Skeletal muscle tissue (tissue), 4 donors: ENCODE measurements around the gene LRRC49. TPM values are rescaled to one million over a fixed set of nuclear protein-coding genes. Genes with fewer than 3 reads are reported as not detected.
"Not testable (repeated sequence)": the region's sequence is repeated elsewhere in the genome, so short reads cannot be mapped to it uniquely, and the experiment has no call there.

Experiments used
- H3K27ac ChIP-seq: one replicate; pipeline ENCODE4 v1.7.0; 2013; ENCODE audit warnings: mild to moderate bottlenecking, low read depth, low read length, inconsistent platforms
- H3K27me3 ChIP-seq, 3 donors: one replicate each; pipeline ENCODE4 v1.7.0; 2013; ENCODE audit warnings: low read length in 3 of 3; ENCODE audit not compliant: control insufficient read depth in 3 of 3, insufficient read depth in 3 of 3
- H3K36me3 ChIP-seq, 3 donors: one replicate each; pipeline ENCODE4 v1.7.0; 2013; ENCODE audit warnings: low read length in 3 of 3; ENCODE audit not compliant: control insufficient read depth in 3 of 3, insufficient read depth in 3 of 3
- H3K4me1 ChIP-seq, 3 donors: one replicate each; pipeline ENCODE4 v1.7.0; 2013; ENCODE audit warnings: low read length in 3 of 3, mild to moderate bottlenecking in 3 of 3; ENCODE audit not compliant: control insufficient read depth in 3 of 3, insufficient read depth in 3 of 3
- H3K4me3 ChIP-seq, 3 donors: one replicate each; pipeline ENCODE4 v1.7.0; 2013; ENCODE audit warnings: low read length in 3 of 3
- H3K9ac ChIP-seq, 3 donors: one replicate each; pipeline ENCODE4 v1.7.0; 2013; ENCODE audit warnings: low read length in 3 of 3, mild to moderate bottlenecking in 3 of 3, moderate library complexity in 2 of 3, low read depth in 1 of 3
- H3K9me3 ChIP-seq, 3 donors: one replicate each; pipeline ENCODE4 v1.7.0; 2013; ENCODE audit warnings: low read length in 3 of 3; ENCODE audit not compliant: control insufficient read depth in 3 of 3
- total RNA-seq: library from RNA; depleted of rRNA; stranded (reverse); fragments of >200 nt; gene quantifications from one replicate; pipeline ENCODE4 v1.2.3, GENCODE V29; 2014
- donor health status: Osteomylitis.

The LRRC49 gene
- total RNA-seq, 1 donor from 2014 or later, result 11.0 TPM

DNA sequence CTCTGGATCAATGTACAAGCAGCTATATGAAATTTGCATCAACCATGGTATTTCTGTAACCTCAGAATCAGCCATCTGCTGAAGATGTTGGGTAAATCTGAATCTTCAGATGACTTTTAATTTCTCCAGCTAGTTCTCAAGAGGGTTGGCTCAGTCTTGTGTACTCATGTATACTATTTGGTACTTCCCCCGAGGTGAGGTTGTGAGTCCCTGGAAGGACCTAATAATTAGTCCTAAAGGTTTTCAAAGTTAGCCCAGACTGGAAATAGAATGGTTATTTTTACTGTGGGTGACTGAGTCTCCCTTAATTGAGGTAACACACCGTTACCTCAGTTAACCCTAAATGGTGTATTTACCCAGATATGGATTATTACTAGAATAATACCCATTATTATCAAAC, 118.4 kb downstream of the LRRC49 start:
- Histone ChIP-seq H3K4me3 (no peak overlapping the region), H3K9ac (no peak overlapping the region), H3K4me1 (no peaks in the 10 kb centered on the region), H3K27ac (no peak overlapping the region), H3K9me3 (no peaks in the 10 kb centered on the region), H3K36me3 (no peaks in the 10 kb centered on the region), H3K27me3 (no peaks in the 10 kb centered on the region)

DNA sequence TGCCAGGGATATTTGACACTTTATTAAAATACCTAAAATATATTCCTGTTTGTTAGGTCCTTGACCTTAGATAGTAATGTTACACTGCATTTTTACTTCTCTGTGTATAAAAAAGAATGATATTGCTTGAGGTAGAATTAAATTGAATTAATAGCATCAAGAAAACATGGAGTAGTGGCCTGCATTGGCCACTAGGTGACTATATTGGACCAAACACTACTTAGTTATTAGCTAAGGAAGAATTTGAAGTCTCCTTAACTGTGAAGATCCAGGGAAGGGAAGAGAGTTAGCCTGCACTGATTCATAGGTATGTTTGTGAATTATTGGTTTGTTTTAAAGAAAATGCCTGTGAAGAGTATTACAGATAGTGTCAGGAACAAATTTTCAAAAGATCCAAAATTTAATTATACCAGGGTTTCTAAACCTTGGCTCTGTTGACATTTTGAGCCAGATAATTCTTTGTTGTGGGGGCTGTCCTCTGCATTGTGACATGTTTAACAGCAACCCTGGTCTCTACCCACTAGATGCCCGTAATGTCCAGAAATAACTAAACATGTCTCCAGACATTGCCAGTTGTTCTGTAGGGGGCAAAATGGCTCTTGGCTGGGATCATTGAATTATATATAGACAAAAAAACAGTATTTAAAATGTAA, 119.0 kb downstream of the LRRC49 start:
- Histone ChIP-seq H3K27me3 (no peaks in the 10 kb centered on the region), H3K27ac (no peak overlapping the region), H3K9ac (no peak overlapping the region), H3K4me3 (no peak overlapping the region), H3K4me1 (no peaks in the 10 kb centered on the region), H3K36me3 (no peaks in the 10 kb centered on the region), H3K9me3 (no peaks in the 10 kb centered on the region)

DNA sequence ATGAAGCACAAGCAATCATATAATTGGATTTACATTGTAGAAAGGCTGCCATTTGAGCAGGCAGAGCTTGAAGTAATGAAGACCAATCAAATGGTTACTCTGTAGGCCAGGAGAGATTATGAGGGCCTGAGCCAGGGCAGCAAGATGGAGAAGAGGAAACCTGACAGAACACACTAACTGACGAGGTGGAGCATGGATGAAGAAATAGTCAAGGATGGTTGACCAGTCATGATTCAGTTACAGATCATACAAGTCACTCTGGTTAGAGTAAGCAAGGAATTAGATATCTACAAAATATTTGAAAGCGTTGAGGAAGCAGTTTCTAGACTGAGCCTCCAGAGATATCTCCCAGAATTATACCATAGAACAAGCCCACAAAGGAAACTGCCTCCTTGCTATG, 120.8 kb downstream of the LRRC49 start:
- Histone ChIP-seq H3K9ac (no peak overlapping the region), H3K4me1 (no peaks in the 10 kb centered on the region), H3K27ac (no peak overlapping the region), H3K36me3 (no peaks in the 10 kb centered on the region), H3K27me3 (no peaks in the 10 kb centered on the region), H3K9me3 (no peaks in the 10 kb centered on the region), H3K4me3 (no peak overlapping the region)

DNA sequence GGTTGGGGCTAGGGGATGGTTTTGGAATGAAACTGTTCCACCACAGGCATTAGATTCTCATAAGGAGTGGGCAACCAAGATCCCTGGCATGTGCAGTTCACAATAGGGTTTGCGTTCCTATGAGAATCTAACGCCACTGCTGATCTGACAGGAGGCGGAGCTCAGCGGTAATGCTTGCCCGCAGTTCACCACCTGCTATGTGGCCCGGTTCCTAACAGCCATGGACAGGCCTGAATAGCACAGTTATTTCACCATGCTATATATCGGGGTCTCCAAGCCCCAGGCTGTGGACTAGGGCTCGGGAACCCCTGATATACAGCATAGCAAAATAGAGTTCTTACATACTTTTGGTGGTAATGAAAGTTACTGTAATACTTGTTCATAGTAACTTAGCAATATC, 122.7 kb downstream of the LRRC49 start:
- H3K27ac ChIP-seq, result no peak overlapping the region
- H3K9me3 ChIP-seq, result no peaks in the 10 kb centered on the region
- H3K27me3 ChIP-seq, result no peaks in the 10 kb centered on the region
- H3K36me3 ChIP-seq, result no peaks in the 10 kb centered on the region
- H3K4me3 ChIP-seq, result no peak overlapping the region
- no peak overlapping the region for H3K9ac ChIP-seq
- no peaks in the 10 kb centered on the region for H3K4me1 ChIP-seq

DNA sequence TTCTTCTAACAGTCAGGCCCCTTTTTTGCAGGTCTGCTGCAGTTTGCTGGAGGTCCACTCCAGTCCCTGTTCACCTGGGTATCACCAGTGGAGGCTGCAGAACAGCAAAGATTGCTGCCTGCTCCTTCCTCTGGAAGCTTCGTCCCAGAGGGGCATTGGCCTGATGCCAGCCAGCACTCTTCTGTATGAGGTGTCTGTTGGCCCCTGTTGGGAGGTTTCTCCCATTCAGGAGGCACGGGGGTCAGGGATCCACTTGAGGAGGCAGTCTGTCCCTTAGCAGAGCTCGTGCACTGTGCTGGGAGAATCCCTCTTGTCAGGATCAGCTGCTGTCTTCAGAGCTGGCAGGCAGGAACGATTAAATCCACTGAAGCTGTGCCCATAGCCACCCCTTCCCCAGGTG, 138.6 kb downstream of the LRRC49 start:
- not testable (repeated sequence) for H3K27me3 ChIP-seq, H3K9ac ChIP-seq, H3K4me1 ChIP-seq, H3K4me3 ChIP-seq, H3K36me3 ChIP-seq, H3K9me3 ChIP-seq, H3K27ac ChIP-seq

DNA sequence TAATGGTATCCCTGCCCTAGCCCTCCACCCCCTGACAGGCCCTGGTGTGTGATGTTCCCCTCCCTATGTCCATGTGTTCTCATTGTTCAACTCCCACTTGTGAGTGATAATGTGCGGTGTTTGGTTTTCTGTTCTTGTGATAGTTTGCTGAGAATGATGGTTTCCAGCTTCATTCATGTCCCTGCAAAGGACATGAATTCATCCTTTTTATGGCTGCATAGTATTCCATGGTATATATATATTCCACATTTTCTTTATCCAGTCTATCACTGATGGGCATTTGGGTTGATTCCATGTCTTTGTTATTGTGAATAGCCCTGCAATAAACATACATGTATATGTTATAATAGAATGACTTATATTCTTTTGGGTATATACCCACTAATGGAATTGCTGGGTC, 142.9 kb downstream of the LRRC49 start:
- H3K4me1 ChIP-seq, H3K4me3 ChIP-seq, H3K9ac ChIP-seq, H3K9me3 ChIP-seq, H3K27me3 ChIP-seq, H3K36me3 ChIP-seq, H3K27ac ChIP-seq: not testable (repeated sequence)

DNA sequence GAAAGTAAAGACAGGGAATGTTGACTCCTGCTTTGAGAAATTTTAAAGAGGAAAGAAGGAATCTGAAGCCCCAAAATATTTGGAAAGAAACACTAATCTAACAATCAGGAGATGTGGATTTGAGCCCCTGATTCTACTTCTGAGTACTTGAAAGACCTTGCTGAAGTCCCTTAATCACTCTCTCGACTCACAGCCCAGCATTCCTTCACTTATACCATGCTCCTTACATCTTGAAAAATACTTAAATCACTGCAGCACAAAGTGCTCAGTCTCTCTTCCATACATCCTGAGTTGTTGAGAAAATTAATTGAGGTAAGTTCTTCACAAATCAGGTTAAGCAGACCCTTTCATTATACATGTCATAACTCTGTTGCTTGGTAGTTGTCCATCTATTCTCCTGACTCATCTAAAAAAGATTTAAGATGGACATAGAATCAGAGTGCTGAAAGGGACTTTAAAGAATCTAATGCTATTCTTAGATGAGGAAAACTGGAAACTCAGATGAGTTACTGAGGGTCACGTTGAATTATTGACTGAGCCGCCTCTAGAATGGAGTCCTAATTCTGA, 149.8 kb downstream of the LRRC49 start:
- H3K4me3 ChIP-seq, result no peak overlapping the region
- H3K27me3 ChIP-seq, result no peaks in the 10 kb centered on the region
- no peaks in the 10 kb centered on the region for H3K36me3 ChIP-seq
- no peaks in the 10 kb centered on the region for H3K4me1 ChIP-seq
- no peak overlapping the region for H3K9ac ChIP-seq
- no peaks in the 10 kb centered on the region for H3K9me3 ChIP-seq
- H3K27ac ChIP-seq, result no peak overlapping the region

DNA sequence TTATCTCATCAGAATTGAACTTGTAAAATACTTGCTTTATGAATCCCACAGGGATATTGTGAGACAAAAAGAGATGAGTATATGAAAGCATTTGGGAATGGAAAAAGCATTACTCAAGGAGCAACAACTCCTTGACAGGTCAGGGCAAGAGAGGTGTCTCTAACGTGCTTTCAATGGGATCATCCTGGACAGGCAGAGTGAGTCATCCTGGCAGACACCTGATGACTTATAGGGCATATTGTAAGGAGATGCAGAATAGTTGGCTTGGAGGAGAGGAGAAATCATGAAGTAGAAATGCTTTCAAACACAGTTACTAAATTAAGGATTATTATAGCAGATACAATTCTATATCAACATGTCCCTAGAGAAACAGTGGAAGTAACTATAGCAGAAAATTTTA, 150.7 kb downstream of the LRRC49 start:
- Histone ChIP-seq H3K36me3 (no peaks in the 10 kb centered on the region), H3K27ac (no peak overlapping the region), H3K27me3 (no peaks in the 10 kb centered on the region), H3K9ac (no peak overlapping the region), H3K9me3 (no peaks in the 10 kb centered on the region), H3K4me3 (no peak overlapping the region), H3K4me1 (no peaks in the 10 kb centered on the region)

DNA sequence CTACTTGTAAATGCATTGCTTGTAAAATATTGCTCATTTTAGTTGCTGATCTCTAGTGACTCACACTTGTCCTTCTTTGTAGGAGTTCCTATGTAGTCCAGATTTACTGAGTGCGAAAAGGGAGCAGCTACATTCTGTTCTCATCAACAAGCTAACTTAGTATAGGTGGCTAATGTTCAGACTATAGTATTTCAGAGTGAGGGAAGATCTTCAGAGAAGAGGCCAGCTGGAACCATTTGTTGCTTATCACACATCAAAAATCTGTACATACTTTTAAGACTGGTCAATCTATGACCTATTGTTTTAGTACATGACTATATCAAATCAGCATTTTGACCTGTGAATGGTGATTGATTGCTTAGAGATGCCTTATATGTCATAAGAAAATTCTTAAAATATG, 151.4 kb downstream of the LRRC49 start:
- Histone ChIP-seq H3K4me1 (no peaks in the 10 kb centered on the region), H3K27me3 (no peaks in the 10 kb centered on the region), H3K9ac (no peak overlapping the region), H3K36me3 (no peaks in the 10 kb centered on the region), H3K27ac (no peak overlapping the region), H3K9me3 (no peaks in the 10 kb centered on the region), H3K4me3 (no peak overlapping the region)

DNA sequence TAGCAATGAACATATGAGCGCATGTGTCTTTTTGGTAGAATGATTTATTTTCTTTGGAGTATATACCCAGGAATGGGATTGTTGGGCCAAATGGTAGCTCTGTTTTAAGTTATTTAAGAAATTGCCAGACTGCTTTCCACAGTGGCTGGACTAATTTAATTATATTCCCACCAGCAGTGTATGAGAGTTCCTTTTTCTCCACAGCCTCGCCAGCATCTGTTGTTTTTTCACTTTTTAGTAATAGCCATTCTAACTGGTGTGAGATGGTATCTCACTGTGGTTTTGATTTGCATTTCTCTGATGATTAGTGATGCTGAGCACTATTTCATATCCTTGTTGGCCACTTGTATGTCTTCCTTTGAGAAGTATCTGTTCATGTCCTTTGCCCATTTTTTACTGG, 153.5 kb downstream of the LRRC49 start:
- not testable (repeated sequence) for H3K9me3 ChIP-seq, H3K4me1 ChIP-seq, H3K27me3 ChIP-seq, H3K4me3 ChIP-seq, H3K36me3 ChIP-seq, H3K9ac ChIP-seq, H3K27ac ChIP-seq
